RWPE2 (cell line): ENCODE measurements around the gene PLEKHG4.

Source experiments
- ATAC-seq: fragments of 200-7000 bp; cut with Tn5 transposase; 3 replicates; pipeline ENCODE4 v1.9.1; 2021; ENCODE audit warnings: low read depth
- DNase-seq: peaks from one replicate; pipeline ENCODE4 v3.0.0-alpha.2; 2020; ENCODE audit warnings: low spot score
- H3K27ac ChIP-seq: fragments of 450-650 bp; 2 replicates; pipeline ENCODE4 v1.5.1; 2017; ENCODE audit warnings: mild to moderate bottlenecking; ENCODE audit not compliant: poor library complexity, severe bottlenecking
- H3K27me3 ChIP-seq: fragments of 250-450 bp; sonication (Bioruptor Pico); 2 replicates; pipeline ENCODE4 v1.5.1; 2021; ENCODE audit warnings: mild to moderate bottlenecking, moderate library complexity; ENCODE audit not compliant: insufficient read depth, poor library complexity, severe bottlenecking
- H3K36me3 ChIP-seq: fragments of 250-450 bp; sonication (Bioruptor Pico); 2 replicates; pipeline ENCODE4 v1.5.1; 2020; ENCODE audit warnings: low read depth, mild to moderate bottlenecking, moderate library complexity
- H3K4me1 ChIP-seq: fragments of 250-450 bp; sonication (Bioruptor Pico); 2 replicates; pipeline ENCODE4 v1.5.1; 2021; ENCODE audit warnings: mild to moderate bottlenecking, moderate library complexity; ENCODE audit not compliant: insufficient read depth, poor library complexity, severe bottlenecking
- H3K4me3 ChIP-seq: fragments of 250-450 bp; sonication (Bioruptor Pico); 2 replicates; pipeline ENCODE4 v1.5.1; 2021; ENCODE audit warnings: mild to moderate bottlenecking, moderate library complexity; ENCODE audit not compliant: severe bottlenecking
- H3K9me3 ChIP-seq: fragments of 250-450 bp; sonication (Bioruptor Pico); 2 replicates; pipeline ENCODE4 v1.5.1; 2021; ENCODE audit warnings: mild to moderate bottlenecking, moderate library complexity; ENCODE audit not compliant: severe bottlenecking
- TF ChIP-seq, protein P1 (sequence below): fragments of 450-650 bp; IDR thresholded peaks from one replicate; pipeline ENCODE4 v1.5.1; 2017; ENCODE audit warnings: mild to moderate bottlenecking, moderate library complexity; ENCODE audit not compliant: poor library complexity, severe bottlenecking

PLEKHG4 gene

DNA sequence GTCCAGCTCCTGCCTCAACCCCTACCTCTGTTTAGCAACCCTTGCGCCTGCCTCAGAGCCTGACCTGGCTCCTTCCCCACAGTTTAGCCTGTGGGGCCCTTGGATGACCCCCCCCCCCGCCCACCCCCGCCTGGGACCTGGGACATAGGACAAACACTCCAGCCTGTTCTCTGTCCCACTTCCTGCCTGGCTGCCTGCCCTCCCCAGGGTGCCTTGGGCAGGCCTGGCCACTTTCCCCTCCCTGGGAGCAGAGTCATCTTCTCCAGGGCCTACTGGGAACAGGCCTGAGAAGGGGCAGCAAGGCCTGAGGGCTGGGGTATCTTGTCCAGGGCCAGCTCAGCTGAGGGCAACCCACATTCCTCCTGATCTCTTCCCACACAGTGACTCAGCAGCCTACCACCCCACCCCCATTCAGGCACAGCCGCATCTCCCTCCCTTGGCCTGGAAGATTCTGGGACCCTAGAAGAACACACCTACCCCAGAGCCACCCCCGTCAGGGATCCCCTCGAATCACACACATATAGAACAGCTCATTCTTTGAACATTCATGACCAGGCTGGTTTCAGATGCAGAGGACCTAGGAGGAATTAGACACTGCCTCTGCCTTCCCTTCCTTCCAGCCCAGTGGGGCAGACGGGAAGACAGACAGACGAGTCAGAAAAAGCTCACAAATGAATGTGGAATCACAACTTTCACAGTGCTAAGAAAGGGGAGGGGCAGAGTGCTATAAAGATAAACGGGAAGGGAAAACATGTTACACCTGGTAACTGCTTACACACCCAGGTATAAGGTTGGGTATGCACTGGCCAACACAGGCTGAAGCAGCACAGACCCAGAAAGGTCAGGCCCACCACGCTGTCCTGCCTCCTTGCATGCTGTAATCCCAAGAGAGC is 38.1 kb upstream of the PLEKHG4 start:
- no peaks in the 10 kb centered on the region for H3K9me3 ChIP-seq
- ATAC-seq (peak; percentile 59), DNase-seq (peak; percentile 87)
- peak overlapping the region; percentile 92 for H3K27ac ChIP-seq
- peaks cover 59% of the 10 kb centered on the region for H3K4me1 ChIP-seq
- no peaks in the 10 kb centered on the region for H3K27me3 ChIP-seq
- H3K4me3 ChIP-seq, result no peak overlapping the region
- H3K36me3 ChIP-seq, result peaks cover 51% of the 10 kb centered on the region
- TF ChIP-seq, protein P1, sequence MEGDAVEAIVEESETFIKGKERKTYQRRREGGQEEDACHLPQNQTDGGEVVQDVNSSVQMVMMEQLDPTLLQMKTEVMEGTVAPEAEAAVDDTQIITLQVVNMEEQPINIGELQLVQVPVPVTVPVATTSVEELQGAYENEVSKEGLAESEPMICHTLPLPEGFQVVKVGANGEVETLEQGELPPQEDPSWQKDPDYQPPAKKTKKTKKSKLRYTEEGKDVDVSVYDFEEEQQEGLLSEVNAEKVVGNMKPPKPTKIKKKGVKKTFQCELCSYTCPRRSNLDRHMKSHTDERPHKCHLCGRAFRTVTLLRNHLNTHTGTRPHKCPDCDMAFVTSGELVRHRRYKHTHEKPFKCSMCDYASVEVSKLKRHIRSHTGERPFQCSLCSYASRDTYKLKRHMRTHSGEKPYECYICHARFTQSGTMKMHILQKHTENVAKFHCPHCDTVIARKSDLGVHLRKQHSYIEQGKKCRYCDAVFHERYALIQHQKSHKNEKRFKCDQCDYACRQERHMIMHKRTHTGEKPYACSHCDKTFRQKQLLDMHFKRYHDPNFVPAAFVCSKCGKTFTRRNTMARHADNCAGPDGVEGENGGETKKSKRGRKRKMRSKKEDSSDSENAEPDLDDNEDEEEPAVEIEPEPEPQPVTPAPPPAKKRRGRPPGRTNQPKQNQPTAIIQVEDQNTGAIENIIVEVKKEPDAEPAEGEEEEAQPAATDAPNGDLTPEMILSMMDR, result no peak

GRCh38 chr16:67242138-67242730 is 37.1 kb upstream of the PLEKHG4 start:
- H3K27ac ChIP-seq, result peak overlapping the region; percentile 92
- H3K4me1 ChIP-seq, result peaks cover 59% of the 10 kb centered on the region
- H3K9me3 ChIP-seq, result no peaks in the 10 kb centered on the region
- H3K27me3 ChIP-seq, result no peaks in the 10 kb centered on the region
- no peak overlapping the region for H3K4me3 ChIP-seq
- no peak for ATAC-seq
- TF ChIP-seq, protein P1, result no peak
- H3K36me3 ChIP-seq, result peaks cover 43% of the 10 kb centered on the region
- DNase-seq, result no peak

- no peak for ATAC-seq
- Histone ChIP-seq H3K9me3 (no peaks in the 10 kb centered on the region), H3K4me1 (peaks cover 64% of the 10 kb centered on the region), H3K27ac (peak overlapping the region; percentile 92), H3K36me3 (peaks cover 31% of the 10 kb centered on the region), H3K4me3 (no peak overlapping the region), H3K27me3 (no peaks in the 10 kb centered on the region)
- TF ChIP-seq, protein P1, result no peak
- DNase-seq, result no peak
Observed at GRCh38 chr16:67243481-67243880, 35.9 kb upstream of the PLEKHG4 start.

- TF ChIP-seq, protein P1, result peak; percentile 23
- Histone ChIP-seq H3K4me3 (no peak overlapping the region), H3K4me1 (peaks cover 64% of the 10 kb centered on the region), H3K27me3 (no peaks in the 10 kb centered on the region), H3K36me3 (peaks cover 20% of the 10 kb centered on the region), H3K9me3 (no peaks in the 10 kb centered on the region), H3K27ac (peak overlapping the region; percentile 92)
- ATAC-seq (peak; percentile 47), DNase-seq (peak; percentile 93)
Observed at GRCh38 chr16:67244387-67245185, 34.7 kb upstream of the PLEKHG4 start.
